ENCODE results near the gene EIF3M. TPM values are rescaled to one million over a fixed set of nuclear protein-coding genes. Genes with fewer than 3 reads are reported as not detected.

EIF3M gene
- 100 to 1,000 TPM; 319 to 534 (median 455) TPM for total RNA-seq

GRCh38 chr11:32583459-32584271 lies at the start of gene EIF3M:
Gene EIF3M, plus strand, starts transcription at chr11:32583831. Its CDS starts 57 bp downstream, at chr11:32583888.
- DNase-seq (ENCODE audit: low spot score), result peak; percentile 77
- no peak for TF ChIP-seq CTCF (IDR thresholded peaks at IDR 0.05)
- peak; percentile 96 for ATAC-seq (ENCODE audit: low FRiP score)

GRCh38 chr11:32538804-32539203 lies 44.8 kb upstream of the EIF3M start:
- TF ChIP-seq CTCF (IDR thresholded peaks at IDR 0.05), result no peak
- DNase-seq (ENCODE audit: low spot score), result no peak
- no peak for ATAC-seq (ENCODE audit: low FRiP score)

- no peak for DNase-seq (ENCODE audit: low spot score)
- no peak for ATAC-seq (ENCODE audit: low FRiP score)
- TF ChIP-seq CTCF (IDR thresholded peaks at IDR 0.05), result no peak
These were observed 33.9 kb upstream of the EIF3M start for GRCh38 chr11:32549611-32550187.

- DNase-seq (ENCODE audit: low spot score), result no peak
- ATAC-seq (ENCODE audit: low FRiP score), result no peak
- no peak for TF ChIP-seq CTCF (IDR thresholded peaks at IDR 0.05)
These were observed 33.4 kb upstream of the EIF3M start for GRCh38 chr11:32550207-32550606.

- TF ChIP-seq CTCF (IDR thresholded peaks at IDR 0.05), result no peak
These were observed 28.5 kb upstream of the EIF3M start for GRCh38 chr11:32555091-32555490.

GRCh38 chr11:32555895-32556294 lies 27.7 kb upstream of the EIF3M start:
- ATAC-seq (ENCODE audit: low FRiP score), result no peak
- no peak for TF ChIP-seq CTCF (IDR thresholded peaks at IDR 0.05)
- DNase-seq (ENCODE audit: low spot score), result no peak

More at GRCh38 chr11:32555091-32555490, 28.5 kb upstream of the EIF3M start:
- no peak for DNase-seq (ENCODE audit: low spot score)
- no peak for ATAC-seq (ENCODE audit: low FRiP score)

GRCh38 chr11:32561835-32562234 lies 21.8 kb upstream of the EIF3M start:
- TF ChIP-seq CTCF (IDR thresholded peaks at IDR 0.05), result no peak
- no peak for DNase-seq (ENCODE audit: low spot score)
- ATAC-seq (ENCODE audit: low FRiP score), result no peak

Measured in omental fat pad (tissue), 4 donors.